ENCODE results near the gene PWWP2A.
A peak's percentile ranks its signal among the peaks of the same experiment; 100 is the strongest.
"Not testable (repeated sequence)": the region's sequence is repeated elsewhere in the genome, so short reads cannot be mapped to it uniquely, and the experiment has no call there.

The PWWP2A gene

GRCh38 chr5:160119142-160119904 is at the start of gene PWWP2A:
PWWP2A (minus strand) TSS chr5:160119450; CDS start chr5:160119388, 62 bp downstream.
- DNase-seq (ENCODE audit: low spot score) = peak; percentile 100

- DNase-seq (ENCODE audit: low spot score) = no peak
Measured at GRCh38 chr5:160167624-160168165, 48.4 kb upstream of the PWWP2A start.

GRCh38 chr5:160166973-160167623 is 47.8 kb upstream of the PWWP2A start:
- no peak for DNase-seq (ENCODE audit: low spot score)

GRCh38 chr5:160166069-160166972 is 47.1 kb upstream of the PWWP2A start:
- DNase-seq (ENCODE audit: low spot score) = no peak

GRCh38 chr5:160165137-160166068 is 46.2 kb upstream of the PWWP2A start:
- DNase-seq (ENCODE audit: low spot score) = peak; percentile 97

- no peak for DNase-seq (ENCODE audit: low spot score)
Measured at GRCh38 chr5:160162910-160163309, 43.7 kb upstream of the PWWP2A start.

GRCh38 chr5:160161626-160162025 is 42.4 kb upstream of the PWWP2A start:
- no peak for DNase-seq (ENCODE audit: low spot score)

GRCh38 chr5:160160875-160161274 is 41.6 kb upstream of the PWWP2A start:
- not testable (repeated sequence) for DNase-seq (ENCODE audit: low spot score)

GRCh38 chr5:160159991-160160792 is 40.9 kb upstream of the PWWP2A start:
- no peak for DNase-seq (ENCODE audit: low spot score)

- no peak for DNase-seq (ENCODE audit: low spot score)
Measured at GRCh38 chr5:160158087-160158486, 38.8 kb upstream of the PWWP2A start.

GRCh38 chr5:160155017-160155750 is 35.9 kb upstream of the PWWP2A start:
- DNase-seq (ENCODE audit: low spot score) = no peak

- no peak for DNase-seq (ENCODE audit: low spot score)
Measured at GRCh38 chr5:160152901-160153300, 33.7 kb upstream of the PWWP2A start.

- DNase-seq (ENCODE audit: low spot score) = no peak
Measured at GRCh38 chr5:160152287-160152686, 33.0 kb upstream of the PWWP2A start.

- DNase-seq (ENCODE audit: low spot score) = no peak
Measured at GRCh38 chr5:160151017-160151416, 31.8 kb upstream of the PWWP2A start.

GRCh38 chr5:160150381-160150780 is 31.1 kb upstream of the PWWP2A start:
- no peak for DNase-seq (ENCODE audit: low spot score)

- not testable (repeated sequence) for DNase-seq (ENCODE audit: low spot score)
Measured at GRCh38 chr5:160144436-160144835, 25.2 kb upstream of the PWWP2A start.

GRCh38 chr5:160134332-160134731 is 15.1 kb upstream of the PWWP2A start:
- DNase-seq (ENCODE audit: low spot score) = no peak

GRCh38 chr5:160133918-160134304 is 14.7 kb upstream of the PWWP2A start:
- DNase-seq (ENCODE audit: low spot score) = no peak

Measured in putamen (tissue), 1 donor.